ENCODE results near the gene PPP2R1B.
A peak's percentile ranks its signal among the peaks of the same experiment; 100 is the strongest.
"Not testable (repeated sequence)": the region's sequence is repeated elsewhere in the genome, so short reads cannot be mapped to it uniquely, and the experiment has no call there.

The PPP2R1B gene

GRCh38 chr11:111782109-111782741 lies 16.0 kb upstream of the PPP2R1B start:
- DNase-seq, result no peak

GRCh38 chr11:111779118-111779517 lies 12.9 kb upstream of the PPP2R1B start:
- DNase-seq, result no peak

- no peak for DNase-seq
These were observed 11.9 kb upstream of the PPP2R1B start for GRCh38 chr11:111778047-111778558.

GRCh38 chr11:111777094-111778046 lies 11.2 kb upstream of the PPP2R1B start:
- peak; percentile 38 to 72 for DNase-seq

- no peak for DNase-seq
These were observed 10.4 kb upstream of the PPP2R1B start for GRCh38 chr11:111776398-111777093.

- DNase-seq, result no peak
These were observed 8.9 kb upstream of the PPP2R1B start for GRCh38 chr11:111774955-111775710.

- no peak for DNase-seq
These were observed 6.3 kb upstream of the PPP2R1B start for GRCh38 chr11:111772535-111772934.

GRCh38 chr11:111771205-111771604 lies 5.0 kb upstream of the PPP2R1B start:
- DNase-seq, result not testable (repeated sequence)

GRCh38 chr11:111770581-111771134 lies 4.5 kb upstream of the PPP2R1B start:
- DNase-seq, result no peak

GRCh38 chr11:111766834-111767142 lies 599 bp upstream of the PPP2R1B start:
- DNase-seq, result no peak

GRCh38 chr11:111765320-111765983 lies 737 bp downstream of the PPP2R1B start:
- DNase-seq, result no peak

GRCh38 chr11:111764621-111765020 lies 1.6 kb downstream of the PPP2R1B start:
- no peak for DNase-seq

GRCh38 chr11:111762981-111763643 lies 3.1 kb downstream of the PPP2R1B start:
- DNase-seq, result no peak

- no peak for DNase-seq
These were observed 3.7 kb downstream of the PPP2R1B start for GRCh38 chr11:111762526-111762925.

GRCh38 chr11:111761036-111761435 lies 5.2 kb downstream of the PPP2R1B start:
- no peak for DNase-seq

- no peak for DNase-seq
These were observed 6.3 kb downstream of the PPP2R1B start for GRCh38 chr11:111759778-111760407.

- DNase-seq, result no peak
These were observed 6.8 kb downstream of the PPP2R1B start for GRCh38 chr11:111759376-111759775.

- no peak for DNase-seq
These were observed 10.1 kb downstream of the PPP2R1B start for GRCh38 chr11:111756097-111756496.

GRCh38 chr11:111749646-111750045 lies 16.5 kb downstream of the PPP2R1B start:
- DNase-seq, result no peak

- DNase-seq, result no peak
These were observed 18.0 kb downstream of the PPP2R1B start for GRCh38 chr11:111748035-111748804.
